ENCODE data around the gene TNFAIP8.

The TNFAIP8 gene

DNA sequence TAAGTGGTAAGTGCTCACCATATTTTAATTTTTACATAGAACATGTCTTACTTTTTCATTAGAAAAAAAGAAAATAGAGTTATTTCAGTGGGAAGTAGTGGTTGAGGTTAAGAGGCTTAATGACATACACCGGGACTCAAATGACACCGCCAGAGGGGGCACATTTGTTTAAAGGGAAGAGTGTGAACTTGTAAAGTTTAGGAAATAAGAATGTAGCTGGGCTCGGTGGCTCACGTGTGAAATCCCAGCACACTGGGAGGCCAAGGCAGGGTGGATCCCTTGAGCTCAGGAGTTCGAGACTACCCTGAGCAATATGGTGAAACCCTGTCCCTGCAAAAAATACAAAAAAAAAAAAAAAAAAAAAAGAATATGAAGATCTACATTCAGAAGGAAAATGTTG lies 43.4 kb upstream of the TNFAIP8 start:
- Histone ChIP-seq H3K27me3 (ENCODE audit: insufficient read depth, low read length) (no peaks in the 10 kb centered on the region), H3K27ac (ENCODE audit: low read depth, low read length) (no peak overlapping the region), H3K9ac (ENCODE audit: low read length) (no peak overlapping the region), H3K79me2 (ENCODE audit: control insufficient read depth, insufficient read depth, low read length, poor library complexity) (no peaks in the 10 kb centered on the region), H3K9me3 (ENCODE audit: insufficient read depth, low read depth, low read length) (no peaks in the 10 kb centered on the region), H3K4ac (ENCODE audit: low read depth, low read length) (no peak overlapping the region), H3K4me1 (ENCODE audit: control insufficient read depth in 1 of 2, insufficient read depth in 2 of 2, low read length in 2 of 2) (no peaks in the 10 kb centered on the region), H4K91ac (ENCODE audit: low read depth, low read length) (no peak overlapping the region), H2AK5ac (ENCODE audit: low read length) (no peak overlapping the region), H4K12ac (ENCODE audit: low read depth, low read length) (no peak overlapping the region), H3K14ac (ENCODE audit: low read length) (no peak overlapping the region), H2BK5ac (ENCODE audit: low read depth, low read length, poor library complexity) (no peak overlapping the region), H3K23ac (ENCODE audit: low read length) (no peak overlapping the region), H3K18ac (ENCODE audit: low read length) (no peak overlapping the region), H3K79me1 (ENCODE audit: low read length) (no peaks in the 10 kb centered on the region), H2BK120ac (ENCODE audit: insufficient read depth, low read length, poor library complexity) (no peak overlapping the region), H2BK12ac (ENCODE audit: low read length) (no peak overlapping the region), H3K36me3 (ENCODE audit: control insufficient read depth in 1 of 2, insufficient read depth in 2 of 2, low read length in 2 of 2) (peaks cover 0 to 3% of the 10 kb centered on the region in 2 experiments), H3K4me2 (ENCODE audit: low read length) (no peak overlapping the region), H4K8ac (ENCODE audit: low read depth, low read length) (no peak overlapping the region), H3K4me3 (ENCODE audit: low read depth, low read length) (no peak overlapping the region), H2AFZ (ENCODE audit: insufficient read depth, low read length, poor library complexity) (no peak overlapping the region)
- WGBS (ENCODE audit: extremely low coverage, insufficient coverage, insufficient read length): no CpG with 5 or more reads among the region's 5 CpGs
- no peak for DNase-seq

GRCh38 chr5:119313197-119313596 lies 42.6 kb upstream of the TNFAIP8 start:
- Histone ChIP-seq H3K9me3 (ENCODE audit: insufficient read depth, low read depth, low read length) (no peaks in the 10 kb centered on the region), H3K79me1 (ENCODE audit: low read length) (no peaks in the 10 kb centered on the region), H4K12ac (ENCODE audit: low read depth, low read length) (no peak overlapping the region), H3K4ac (ENCODE audit: low read depth, low read length) (no peak overlapping the region), H3K4me1 (ENCODE audit: control insufficient read depth in 1 of 2, insufficient read depth in 2 of 2, low read length in 2 of 2) (no peaks in the 10 kb centered on the region), H3K36me3 (ENCODE audit: control insufficient read depth in 1 of 2, insufficient read depth in 2 of 2, low read length in 2 of 2) (peaks cover 0 to 3% of the 10 kb centered on the region in 2 experiments), H2BK5ac (ENCODE audit: low read depth, low read length, poor library complexity) (no peak overlapping the region), H3K4me3 (ENCODE audit: low read depth, low read length) (no peak overlapping the region), H3K9ac (ENCODE audit: low read length) (no peak overlapping the region), H4K91ac (ENCODE audit: low read depth, low read length) (no peak overlapping the region), H3K79me2 (ENCODE audit: control insufficient read depth, insufficient read depth, low read length, poor library complexity) (no peaks in the 10 kb centered on the region), H3K27ac (ENCODE audit: low read depth, low read length) (no peak overlapping the region), H2AFZ (ENCODE audit: insufficient read depth, low read length, poor library complexity) (no peak overlapping the region), H3K14ac (ENCODE audit: low read length) (no peak overlapping the region), H3K4me2 (ENCODE audit: low read length) (no peak overlapping the region), H2BK120ac (ENCODE audit: insufficient read depth, low read length, poor library complexity) (no peak overlapping the region), H3K27me3 (ENCODE audit: insufficient read depth, low read length) (no peaks in the 10 kb centered on the region), H2BK12ac (ENCODE audit: low read length) (no peak overlapping the region), H2AK5ac (ENCODE audit: low read length) (no peak overlapping the region), H3K18ac (ENCODE audit: low read length) (no peak overlapping the region), H3K23ac (ENCODE audit: low read length) (no peak overlapping the region), H4K8ac (ENCODE audit: low read depth, low read length) (no peak overlapping the region)
- no peak for DNase-seq
- WGBS (ENCODE audit: extremely low coverage, insufficient coverage, insufficient read length): no CpG with 5 or more reads among the region's 1 CpG

GRCh38 chr5:119313658-119314605 lies 41.9 kb upstream of the TNFAIP8 start:
- Histone ChIP-seq H2BK12ac (ENCODE audit: low read length) (no peak overlapping the region), H3K23ac (ENCODE audit: low read length) (no peak overlapping the region), H3K4ac (ENCODE audit: low read depth, low read length) (no peak overlapping the region), H4K91ac (ENCODE audit: low read depth, low read length) (no peak overlapping the region), H2BK120ac (ENCODE audit: insufficient read depth, low read length, poor library complexity) (no peak overlapping the region), H3K4me3 (ENCODE audit: low read depth, low read length) (no peak overlapping the region), H3K14ac (ENCODE audit: low read length) (no peak overlapping the region), H3K4me1 (ENCODE audit: control insufficient read depth in 1 of 2, insufficient read depth in 2 of 2, low read length in 2 of 2) (no peaks in the 10 kb centered on the region), H2AFZ (ENCODE audit: insufficient read depth, low read length, poor library complexity) (no peak overlapping the region), H4K12ac (ENCODE audit: low read depth, low read length) (no peak overlapping the region), H3K27me3 (ENCODE audit: insufficient read depth, low read length) (no peaks in the 10 kb centered on the region), H3K79me1 (ENCODE audit: low read length) (no peaks in the 10 kb centered on the region), H3K36me3 (ENCODE audit: control insufficient read depth in 1 of 2, insufficient read depth in 2 of 2, low read length in 2 of 2) (peaks cover 0 to 3% of the 10 kb centered on the region in 2 experiments), H3K4me2 (ENCODE audit: low read length) (no peak overlapping the region), H3K27ac (ENCODE audit: low read depth, low read length) (no peak overlapping the region), H3K9me3 (ENCODE audit: insufficient read depth, low read depth, low read length) (no peaks in the 10 kb centered on the region), H4K8ac (ENCODE audit: low read depth, low read length) (no peak overlapping the region), H2BK5ac (ENCODE audit: low read depth, low read length, poor library complexity) (no peak overlapping the region), H3K9ac (ENCODE audit: low read length) (no peak overlapping the region), H2AK5ac (ENCODE audit: low read length) (no peak overlapping the region), H3K18ac (ENCODE audit: low read length) (no peak overlapping the region), H3K79me2 (ENCODE audit: control insufficient read depth, insufficient read depth, low read length, poor library complexity) (no peaks in the 10 kb centered on the region)
- no CpG with 5 or more reads among the region's 5 CpGs for WGBS (ENCODE audit: extremely low coverage, insufficient coverage, insufficient read length)
- no peak for DNase-seq

- no peak overlapping the region for H4K91ac ChIP-seq (ENCODE audit: low read depth, low read length)
- H3K9ac ChIP-seq (ENCODE audit: low read length): no peak overlapping the region
Measured at GRCh38 chr5:119315516-119315949, 40.3 kb upstream of the TNFAIP8 start.

More at GRCh38 chr5:119315516-119315949, 40.3 kb upstream of the TNFAIP8 start:
- H3K79me1 ChIP-seq (ENCODE audit: low read length): no peaks in the 10 kb centered on the region
- WGBS (ENCODE audit: extremely low coverage, insufficient coverage, insufficient read length): no CpG with 5 or more reads among the region's 2 CpGs
- H3K27me3 ChIP-seq (ENCODE audit: insufficient read depth, low read length): no peaks in the 10 kb centered on the region
- no peak overlapping the region for H4K12ac ChIP-seq (ENCODE audit: low read depth, low read length)
- H4K8ac ChIP-seq (ENCODE audit: low read depth, low read length): no peak overlapping the region
- no peak overlapping the region for H2AFZ ChIP-seq (ENCODE audit: insufficient read depth, low read length, poor library complexity)
- H2BK12ac ChIP-seq (ENCODE audit: low read length): no peak overlapping the region
- H3K27ac ChIP-seq (ENCODE audit: low read depth, low read length): no peak overlapping the region
- H3K36me3 ChIP-seq (ENCODE audit: control insufficient read depth in 1 of 2, insufficient read depth in 2 of 2, low read length in 2 of 2): peaks cover 0 to 3% of the 10 kb centered on the region in 2 experiments
- no peak overlapping the region for H3K4me3 ChIP-seq (ENCODE audit: low read depth, low read length)
- H3K79me2 ChIP-seq (ENCODE audit: control insufficient read depth, insufficient read depth, low read length, poor library complexity): no peaks in the 10 kb centered on the region
- no peak for DNase-seq
- H2AK5ac ChIP-seq (ENCODE audit: low read length): no peak overlapping the region
- H3K14ac ChIP-seq (ENCODE audit: low read length): no peak overlapping the region
- H2BK120ac ChIP-seq (ENCODE audit: insufficient read depth, low read length, poor library complexity): no peak overlapping the region
- no peak overlapping the region for H3K18ac ChIP-seq (ENCODE audit: low read length)
- H3K4me2 ChIP-seq (ENCODE audit: low read length): no peak overlapping the region
- H3K9me3 ChIP-seq (ENCODE audit: insufficient read depth, low read depth, low read length): no peaks in the 10 kb centered on the region
- H3K4me1 ChIP-seq (ENCODE audit: control insufficient read depth in 1 of 2, insufficient read depth in 2 of 2, low read length in 2 of 2): no peaks in the 10 kb centered on the region
- no peak overlapping the region for H2BK5ac ChIP-seq (ENCODE audit: low read depth, low read length, poor library complexity)
- no peak overlapping the region for H3K4ac ChIP-seq (ENCODE audit: low read depth, low read length)
- H3K23ac ChIP-seq (ENCODE audit: low read length): no peak overlapping the region
